ENCODE results near the gene SASS6.
"Not testable (repeated sequence)": the region's sequence is repeated elsewhere in the genome, so short reads cannot be mapped to it uniquely, and the experiment has no call there.

The SASS6 gene

DNA sequence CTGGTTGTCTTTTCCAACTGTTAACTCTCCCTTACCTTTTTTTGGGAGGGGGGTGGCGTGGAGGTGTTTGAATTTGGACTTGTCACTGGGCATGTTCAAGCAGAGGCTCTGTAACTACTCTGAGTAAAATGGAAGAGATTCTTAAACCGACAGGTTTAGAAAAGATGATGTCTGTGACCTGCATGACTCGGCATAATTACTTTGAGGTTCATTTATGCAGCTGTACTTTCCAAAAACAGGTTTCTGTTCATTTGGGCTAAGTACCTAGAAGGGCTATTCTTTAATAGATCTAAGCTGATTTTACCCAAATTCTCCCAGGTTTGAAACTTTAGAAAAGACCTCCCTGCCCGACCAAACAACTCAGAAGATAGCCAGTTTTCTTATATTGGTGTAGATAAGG lies 82.6 kb downstream of the SASS6 start:
- TF ChIP-seq POLR2AphosphoS5 (IDR thresholded peaks at IDR 0.05; ENCODE audit: borderline replicate concordance, low read depth, low read length), result no peak
- TF ChIP-seq FOXP2 (optimal IDR thresholded peaks at IDR 0.05; ENCODE audit: control extremely low read depth, extremely low read length, insufficient read depth), result no peak
- TF ChIP-seq EZH2 (IDR thresholded peaks at IDR 0.05), result no peak
- H3K9ac ChIP-seq (ENCODE audit: insufficient read length), result no peak overlapping the region
- peaks cover 32% of the 10 kb centered on the region for H3K36me3 ChIP-seq (ENCODE audit: insufficient read depth, low read length)
- no peak for DNase-seq (ENCODE audit: low read depth, low spot score)
- H3K9me3 ChIP-seq (ENCODE audit: low read depth, low read length), result no peaks in the 10 kb centered on the region; the same call in 1 of the 2 replicates
- no peak overlapping the region for H3K4me3 ChIP-seq
- peak overlapping the region; percentile 78; the same call in 1 of the 2 replicates for H3K27ac ChIP-seq

- not testable (repeated sequence) for H3K9ac ChIP-seq (ENCODE audit: insufficient read length); H3K27ac ChIP-seq; H3K4me3 ChIP-seq; H3K9me3 ChIP-seq (ENCODE audit: low read depth, low read length); DNase-seq (ENCODE audit: low read depth, low spot score)
- H3K36me3 ChIP-seq (ENCODE audit: insufficient read depth, low read length), result peaks cover 43% of the 10 kb centered on the region
These were observed 85.5 kb downstream of the SASS6 start for GRCh38 chr1:100047235-100047708.

- TF ChIP-seq FOXP2 (optimal IDR thresholded peaks at IDR 0.05; ENCODE audit: control extremely low read depth, extremely low read length, insufficient read depth), result no peak
- no peak for TF ChIP-seq EZH2 (IDR thresholded peaks at IDR 0.05)
- no peak for TF ChIP-seq POLR2AphosphoS5 (IDR thresholded peaks at IDR 0.05; ENCODE audit: borderline replicate concordance, low read depth, low read length)
- peaks cover 4% of the 10 kb centered on the region; the same call in 1 of the 2 replicates for H3K9me3 ChIP-seq (ENCODE audit: low read depth, low read length)
- peaks cover 38% of the 10 kb centered on the region for H3K36me3 ChIP-seq (ENCODE audit: insufficient read depth, low read length)
- DNase-seq (ENCODE audit: low read depth, low spot score), result no peak
- H3K4me3 ChIP-seq, result no peak overlapping the region
- no peak overlapping the region for H3K9ac ChIP-seq (ENCODE audit: insufficient read length)
- H3K27ac ChIP-seq, result no peak overlapping the region
These were observed 87.5 kb downstream of the SASS6 start for GRCh38 chr1:100045206-100045605.

DNA sequence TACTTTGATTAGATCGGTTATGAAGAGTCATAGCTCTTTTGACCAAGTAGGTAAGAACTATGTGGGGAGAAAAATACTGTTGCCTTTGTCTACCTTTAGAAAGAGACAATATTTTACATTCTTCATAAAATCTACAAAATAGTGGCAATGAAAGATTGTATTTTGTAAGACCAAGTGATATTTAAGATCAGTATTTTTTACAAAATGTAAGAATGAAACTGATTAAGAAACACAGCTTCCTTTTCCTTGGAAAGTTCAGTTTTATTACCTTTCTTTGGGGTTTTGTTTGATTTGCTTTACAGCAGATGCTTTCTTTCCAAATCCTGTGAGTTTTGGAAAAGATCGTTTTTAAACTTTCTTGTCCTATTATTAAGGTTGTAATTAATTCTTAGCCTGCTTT lies 93.1 kb downstream of the SASS6 start:
- Histone ChIP-seq H3K9me3 (ENCODE audit: low read depth, low read length) (0 out of 2 replicates have a peak, but pooled peaks cover 4% of the 10 kb centered on the region), H3K4me3 (peak overlapping the region; percentile 82), H3K9ac (ENCODE audit: insufficient read length) (peak overlapping the region; percentile 91), H3K36me3 (ENCODE audit: insufficient read depth, low read length) (peaks cover 18% of the 10 kb centered on the region), H3K27ac (peak overlapping the region; percentile 93)
- TF ChIP-seq FOXP2 (optimal IDR thresholded peaks at IDR 0.05; ENCODE audit: control extremely low read depth, extremely low read length, insufficient read depth), result no peak
- no peak for TF ChIP-seq EZH2 (IDR thresholded peaks at IDR 0.05)
- TF ChIP-seq POLR2AphosphoS5 (IDR thresholded peaks at IDR 0.05; ENCODE audit: borderline replicate concordance, low read depth, low read length), result no peak
- DNase-seq (ENCODE audit: low read depth, low spot score), result no peak

DNA sequence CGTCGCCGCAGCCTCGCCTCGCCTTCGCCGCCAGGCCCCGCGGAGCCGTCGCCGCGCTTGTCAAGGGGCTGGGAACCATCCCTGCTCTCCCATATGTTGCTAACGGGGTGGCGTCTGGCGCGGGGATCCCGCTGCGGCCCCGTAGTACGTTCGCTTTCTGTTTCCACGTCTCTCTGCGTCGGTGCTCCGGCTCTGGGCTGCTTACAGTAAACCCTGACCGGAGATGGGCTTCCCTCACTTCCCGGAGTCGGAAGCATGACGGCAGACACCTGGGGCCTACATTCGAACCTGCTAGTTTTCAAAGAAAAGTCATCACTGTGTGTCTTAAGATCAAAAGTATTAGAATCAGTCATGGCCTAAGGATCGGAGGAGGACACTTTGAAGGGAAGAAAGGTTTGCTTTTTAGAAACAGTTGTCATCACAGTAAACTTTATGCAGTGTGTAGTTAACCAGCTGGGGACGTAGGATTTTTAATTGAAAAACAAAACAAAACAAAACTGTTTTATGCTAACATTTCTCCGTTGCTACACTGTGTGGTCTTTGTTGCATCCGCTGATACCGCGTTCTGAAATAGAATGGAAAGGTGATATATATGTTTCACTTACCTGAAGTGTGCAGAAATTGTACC lies 94.0 kb downstream of the SASS6 start:
- H3K9me3 ChIP-seq (ENCODE audit: low read depth, low read length), result 0 out of 2 replicates have a peak, but pooled peaks cover 4% of the 10 kb centered on the region
- peak overlapping the region; percentile 91 for H3K9ac ChIP-seq (ENCODE audit: insufficient read length)
- H3K4me3 ChIP-seq, result peak overlapping the region; percentile 82
- DNase-seq (ENCODE audit: low read depth, low spot score), result no peak
- peaks cover 10% of the 10 kb centered on the region for H3K36me3 ChIP-seq (ENCODE audit: insufficient read depth, low read length)
- TF ChIP-seq FOXP2 (optimal IDR thresholded peaks at IDR 0.05; ENCODE audit: control extremely low read depth, extremely low read length, insufficient read depth) (no peak), EZH2 (IDR thresholded peaks at IDR 0.05) (no peak), POLR2AphosphoS5 (IDR thresholded peaks at IDR 0.05; ENCODE audit: borderline replicate concordance, low read depth, low read length) (no peak)
- H3K27ac ChIP-seq, result peak overlapping the region; percentile 93

GRCh38 chr1:100037927-100038659 lies 94.6 kb downstream of the SASS6 start:
- TF ChIP-seq EZH2 (IDR thresholded peaks at IDR 0.05) (no peak), POLR2AphosphoS5 (IDR thresholded peaks at IDR 0.05; ENCODE audit: borderline replicate concordance, low read depth, low read length) (peak; percentile 98), FOXP2 (optimal IDR thresholded peaks at IDR 0.05; ENCODE audit: control extremely low read depth, extremely low read length, insufficient read depth) (no peak)
- H3K27ac ChIP-seq, result peak overlapping the region; percentile 93
- 0 out of 2 replicates have a peak, but pooled peaks cover 3% of the 10 kb centered on the region for H3K9me3 ChIP-seq (ENCODE audit: low read depth, low read length)
- peak overlapping the region; percentile 82 for H3K4me3 ChIP-seq
- H3K9ac ChIP-seq (ENCODE audit: insufficient read length), result peak overlapping the region; percentile 91
- no peak for DNase-seq (ENCODE audit: low read depth, low spot score)
- H3K36me3 ChIP-seq (ENCODE audit: insufficient read depth, low read length), result peaks cover 6% of the 10 kb centered on the region; the same call in 1 of the 2 replicates

DNA sequence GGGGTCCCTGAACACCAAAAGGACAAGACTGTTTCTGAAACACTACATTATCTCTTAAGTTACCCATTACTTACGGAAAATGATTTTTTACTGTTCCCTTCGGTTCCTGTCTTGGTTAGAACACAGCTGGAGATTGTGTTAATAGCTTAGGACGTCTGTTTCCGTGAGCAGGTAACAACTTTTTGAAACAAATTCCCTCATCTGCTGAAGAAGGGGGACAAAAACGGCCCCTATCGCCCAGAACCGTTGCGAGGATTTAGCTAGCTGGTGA lies 95.1 kb downstream of the SASS6 start:
- no peak for DNase-seq (ENCODE audit: low read depth, low spot score)
- TF ChIP-seq FOXP2 (optimal IDR thresholded peaks at IDR 0.05; ENCODE audit: control extremely low read depth, extremely low read length, insufficient read depth) (no peak), POLR2AphosphoS5 (IDR thresholded peaks at IDR 0.05; ENCODE audit: borderline replicate concordance, low read depth, low read length) (no peak), EZH2 (IDR thresholded peaks at IDR 0.05) (no peak)
- Histone ChIP-seq H3K9me3 (ENCODE audit: low read depth, low read length) (no peaks in the 10 kb centered on the region), H3K9ac (ENCODE audit: insufficient read length) (peak overlapping the region; percentile 91), H3K27ac (peak overlapping the region; percentile 93), H3K36me3 (ENCODE audit: insufficient read depth, low read length) (peaks cover under 1% of the 10 kb centered on the region; the same call in 1 of the 2 replicates), H3K4me3 (peak overlapping the region; percentile 82)

DNA sequence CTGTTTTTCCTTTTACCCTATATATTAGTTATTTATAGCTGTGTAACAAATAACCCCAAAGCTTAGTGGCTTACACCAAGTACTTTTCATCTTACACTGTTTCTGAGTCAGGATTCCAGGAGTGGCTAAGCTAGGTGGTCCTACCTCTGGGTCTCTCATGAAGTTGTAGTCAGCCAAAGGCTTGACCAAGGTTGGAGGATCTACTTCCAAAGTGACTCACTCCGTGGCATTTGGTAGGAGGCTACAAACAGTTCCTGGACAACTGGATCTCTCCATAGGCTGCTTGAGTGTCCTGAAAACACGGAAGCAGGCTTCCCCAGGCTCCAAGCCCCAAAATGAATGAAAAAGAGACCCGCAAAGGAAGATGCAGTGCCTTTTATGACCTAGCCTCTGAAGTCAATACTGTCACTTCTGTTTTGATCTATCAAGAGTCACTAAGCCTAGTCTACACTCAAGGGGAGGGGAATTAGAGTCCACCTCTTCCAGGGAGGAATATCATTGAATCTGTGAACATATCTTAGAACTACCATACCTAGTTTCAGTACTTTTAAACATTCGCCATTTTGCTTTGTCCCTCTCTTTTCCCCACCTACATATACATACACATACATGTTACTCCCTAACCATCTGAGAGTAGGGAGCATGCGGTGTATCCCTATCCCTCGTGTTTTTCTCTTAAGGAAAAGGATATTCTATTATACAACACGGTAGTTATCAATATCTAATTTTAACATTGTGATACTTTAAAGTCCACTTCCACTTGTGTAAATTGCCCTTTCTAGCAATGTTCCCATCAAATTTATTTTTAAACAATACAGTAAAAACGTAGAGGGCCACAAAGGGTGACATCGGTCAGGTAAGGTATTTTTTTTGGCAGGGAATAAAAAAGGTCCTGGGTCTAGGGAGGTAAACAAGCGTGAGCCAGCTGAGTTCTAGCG lies 95.7 kb downstream of the SASS6 start:
- Histone ChIP-seq H3K27ac (peak overlapping the region; percentile 93), H3K9me3 (ENCODE audit: low read depth, low read length) (no peaks in the 10 kb centered on the region), H3K9ac (ENCODE audit: insufficient read length) (peak overlapping the region; percentile 91), H3K4me3 (peak overlapping the region; percentile 82), H3K36me3 (ENCODE audit: insufficient read depth, low read length) (no peaks in the 10 kb centered on the region)
- no peak for TF ChIP-seq EZH2 (IDR thresholded peaks at IDR 0.05)
- 0 out of 2 replicates have a peak, but pooled peaks have one; percentile 20 for TF ChIP-seq POLR2AphosphoS5 (IDR thresholded peaks at IDR 0.05; ENCODE audit: borderline replicate concordance, low read depth, low read length)
- DNase-seq (ENCODE audit: low read depth, low spot score), result no peak
